ENCODE measurements around the gene CYP11A1.

CYP11A1 gene

GRCh38 chr15:74320352-74321247 is 46.8 kb downstream of the CYP11A1 start:
- no peaks in the 10 kb centered on the region for H3K36me3 ChIP-seq

GRCh38 chr15:74319596-74320351 is 47.7 kb downstream of the CYP11A1 start:
- no peaks in the 10 kb centered on the region for H3K36me3 ChIP-seq
- H3K9me3 ChIP-seq (replicated peaks in 1 of 11): no peaks in the 10 kb centered on the region
- H3K4me1 ChIP-seq: peaks cover 57 to 61% (median 58%) of the 10 kb centered on the region in 10 experiments
- no peak for TF ChIP-seq Cebpa-rat (IDR thresholded peaks at IDR 0.05)
- peak overlapping the region; percentile 70 to 89 (median 82) for H3K4me2 ChIP-seq
- peaks cover 0 to 10% (median 0%) of the 10 kb centered on the region in 11 experiments; a peak in 4 of 22 replicates for H4K20me1 ChIP-seq
- no peaks in the 10 kb centered on the region for H3K27me3 ChIP-seq
- H3K9ac ChIP-seq: no peak overlapping the region; a peak in 1 of 22 replicates
- H3K4me3 ChIP-seq: no peak overlapping the region
- peak overlapping the region in 3 of 11 experiments; percentile 18 to 67 (median 27); a peak in 5 of 22 replicates for H3K27ac ChIP-seq

More at GRCh38 chr15:74320352-74321247, 46.8 kb downstream of the CYP11A1 start:
- Histone ChIP-seq H3K9me3 (replicated peaks in 1 of 11) (no peaks in the 10 kb centered on the region), H3K4me2 (peak overlapping the region in 10 of 11 experiments; percentile 75 to 89 (median 83); a peak in 16 of 22 replicates), H3K27me3 (no peaks in the 10 kb centered on the region), H4K20me1 (peaks cover 0 to 7% (median 0%) of the 10 kb centered on the region in 11 experiments; a peak in 4 of 22 replicates), H3K9ac (no peak overlapping the region), H3K27ac (peak overlapping the region in 1 of 11 experiments; percentile 27; a peak in 1 of 22 replicates), H3K4me1 (peaks cover 49 to 53% (median 50%) of the 10 kb centered on the region in 10 experiments), H3K4me3 (no peak overlapping the region)
- no peak for TF ChIP-seq Cebpa-rat (IDR thresholded peaks at IDR 0.05)

GRCh38 chr15:74319138-74319460 is 48.3 kb downstream of the CYP11A1 start:
- Histone ChIP-seq H3K4me2 (peak overlapping the region; percentile 70 to 89 (median 82)), H3K27me3 (no peaks in the 10 kb centered on the region), H4K20me1 (peaks cover 0 to 10% (median 0%) of the 10 kb centered on the region in 11 experiments; a peak in 4 of 22 replicates), H3K9ac (peak overlapping the region in 2 of 11 experiments; percentile 20 to 24; a peak in 2 of 22 replicates), H3K27ac (peak overlapping the region in 3 of 11 experiments; percentile 11 to 67 (median 18); a peak in 6 of 22 replicates), H3K9me3 (replicated peaks in 1 of 11) (no peaks in the 10 kb centered on the region), H3K36me3 (no peaks in the 10 kb centered on the region), H3K4me1 (peaks cover 57 to 64% (median 60%) of the 10 kb centered on the region in 10 experiments), H3K4me3 (no peak overlapping the region)
- no peak for TF ChIP-seq Cebpa-rat (IDR thresholded peaks at IDR 0.05)

- Histone ChIP-seq H3K4me1 (peaks cover 57 to 64% (median 60%) of the 10 kb centered on the region in 10 experiments), H3K4me2 (peak overlapping the region; percentile 70 to 89 (median 82)), H3K27me3 (no peaks in the 10 kb centered on the region), H3K4me3 (no peak overlapping the region), H3K9ac (peak overlapping the region in 3 of 11 experiments; percentile 20 to 38 (median 24); a peak in 5 of 22 replicates), H3K27ac (peak overlapping the region in 5 of 11 experiments; percentile 15 to 67 (median 32); a peak in 7 of 22 replicates), H4K20me1 (peaks cover 0 to 10% (median 0%) of the 10 kb centered on the region in 11 experiments; a peak in 4 of 22 replicates), H3K9me3 (replicated peaks in 1 of 11) (no peaks in the 10 kb centered on the region), H3K36me3 (no peaks in the 10 kb centered on the region)
- TF ChIP-seq Cebpa-rat (IDR thresholded peaks at IDR 0.05): no peak
Observed at GRCh38 chr15:74318376-74319137, 48.9 kb downstream of the CYP11A1 start.

- H3K9me3 ChIP-seq (replicated peaks in 1 of 11): no peaks in the 10 kb centered on the region
- no peak for TF ChIP-seq Cebpa-rat (IDR thresholded peaks at IDR 0.05)
- peaks cover 0 to 10% (median 0%) of the 10 kb centered on the region in 11 experiments; a peak in 4 of 22 replicates for H4K20me1 ChIP-seq
- H3K27me3 ChIP-seq: no peaks in the 10 kb centered on the region
- peak overlapping the region in 3 of 11 experiments; percentile 5 to 38 (median 30); a peak in 3 of 22 replicates for H3K9ac ChIP-seq
- H3K36me3 ChIP-seq: no peaks in the 10 kb centered on the region
- peak overlapping the region; percentile 70 to 89 (median 82) for H3K4me2 ChIP-seq
- H3K4me1 ChIP-seq: peaks cover 57 to 64% (median 60%) of the 10 kb centered on the region in 10 experiments
- peak overlapping the region in 4 of 11 experiments; percentile 29 to 67 (median 36); a peak in 6 of 22 replicates for H3K27ac ChIP-seq
- H3K4me3 ChIP-seq: no peak overlapping the region
Observed at GRCh38 chr15:74317820-74318375, 49.5 kb downstream of the CYP11A1 start.

- TF ChIP-seq Cebpa-rat (IDR thresholded peaks at IDR 0.05): no peak
- H3K9ac ChIP-seq: 0 out of 22 replicates have a peak overlapping the region, but pooled peaks of 1 of the 11 experiments have one; percentile 5
- no peak overlapping the region for H3K27ac ChIP-seq
- no peaks in the 10 kb centered on the region for H3K36me3 ChIP-seq
- H3K4me3 ChIP-seq: no peak overlapping the region; a peak in 1 of 20 replicates
- H3K4me2 ChIP-seq: peak overlapping the region; percentile 68 to 89 (median 80)
- H4K20me1 ChIP-seq: peaks cover 0 to 10% (median 0%) of the 10 kb centered on the region in 11 experiments; a peak in 5 of 22 replicates
- H3K9me3 ChIP-seq (replicated peaks in 1 of 11): no peaks in the 10 kb centered on the region
- H3K27me3 ChIP-seq: no peaks in the 10 kb centered on the region
- peaks cover 57 to 64% (median 60%) of the 10 kb centered on the region in 10 experiments for H3K4me1 ChIP-seq
Observed at GRCh38 chr15:74316141-74316540, 51.3 kb downstream of the CYP11A1 start.

- H3K4me2 ChIP-seq: peak overlapping the region; percentile 68 to 89 (median 80)
- H3K9ac ChIP-seq: no peak overlapping the region
- H4K20me1 ChIP-seq: peaks cover 0 to 10% (median 4%) of the 10 kb centered on the region in 11 experiments; a peak in 5 of 22 replicates
- H3K27me3 ChIP-seq: no peaks in the 10 kb centered on the region
- peaks cover 57 to 61% (median 59%) of the 10 kb centered on the region in 10 experiments for H3K4me1 ChIP-seq
- H3K4me3 ChIP-seq: no peak overlapping the region
- no peak for TF ChIP-seq Cebpa-rat (IDR thresholded peaks at IDR 0.05)
- H3K36me3 ChIP-seq: no peaks in the 10 kb centered on the region
- no peak overlapping the region for H3K27ac ChIP-seq
- H3K9me3 ChIP-seq (replicated peaks in 1 of 11): no peaks in the 10 kb centered on the region
Observed at GRCh38 chr15:74315626-74316025, 51.8 kb downstream of the CYP11A1 start.

All from BLaER1 treated with 17β-estradiol and CSF1 and Interleukin-3, amounts not matched to agents 10 nM and 100 nM (cell line).